GM19438 (cell line): ENCODE results near the gene PJA1.
A peak's percentile ranks its signal among the peaks of the same experiment; 100 is the strongest.

ENCODE experiments used
- ATAC-seq: cut with Tn5 transposase; IDR thresholded peaks from one replicate; pipeline ENCODE4 v1.9.1; 2021; ENCODE audit warnings: low read depth; ENCODE audit not compliant: unreplicated experiment

The PJA1 gene

GRCh38 chrX:69165087-69165651 lies at the start of gene PJA1:
TSS of gene PJA1 (minus strand) at chrX:69165453. CDS start at chrX:69163073, 2,380 bp downstream.
- peak; percentile 85 for ATAC-seq

- ATAC-seq, result no peak
Observed at GRCh38 chrX:69214463-69214862, 49.2 kb upstream of the PJA1 start.

- no peak for ATAC-seq
Observed at GRCh38 chrX:69211701-69212100, 46.4 kb upstream of the PJA1 start.

GRCh38 chrX:69210581-69210980 lies 45.3 kb upstream of the PJA1 start:
- ATAC-seq, result no peak

- ATAC-seq, result no peak
Observed at GRCh38 chrX:69207216-69207615, 42.0 kb upstream of the PJA1 start.

- no peak for ATAC-seq
Observed at GRCh38 chrX:69203638-69204037, 38.4 kb upstream of the PJA1 start.

- ATAC-seq, result no peak
Observed at GRCh38 chrX:69197690-69198089, 32.4 kb upstream of the PJA1 start.

GRCh38 chrX:69196666-69197065 lies 31.4 kb upstream of the PJA1 start:
- ATAC-seq, result no peak

GRCh38 chrX:69195810-69196209 lies 30.6 kb upstream of the PJA1 start:
- no peak for ATAC-seq

- no peak for ATAC-seq
Observed at GRCh38 chrX:69195192-69195591, 29.9 kb upstream of the PJA1 start.

- ATAC-seq, result no peak
Observed at GRCh38 chrX:69192603-69193002, 27.4 kb upstream of the PJA1 start.

- ATAC-seq, result no peak
Observed at GRCh38 chrX:69189576-69190371, 24.5 kb upstream of the PJA1 start.

GRCh38 chrX:69186651-69187050 lies 21.4 kb upstream of the PJA1 start:
- no peak for ATAC-seq

- no peak for ATAC-seq
Observed at GRCh38 chrX:69185886-69186285, 20.6 kb upstream of the PJA1 start.

GRCh38 chrX:69185141-69185540 lies 19.9 kb upstream of the PJA1 start:
- ATAC-seq, result no peak

GRCh38 chrX:69182818-69183380 lies 17.6 kb upstream of the PJA1 start:
- no peak for ATAC-seq

- no peak for ATAC-seq
Observed at GRCh38 chrX:69179380-69179911, 14.2 kb upstream of the PJA1 start.

GRCh38 chrX:69178592-69178991 lies 13.3 kb upstream of the PJA1 start:
- no peak for ATAC-seq

- ATAC-seq, result no peak
Observed at GRCh38 chrX:69177511-69178162, 12.4 kb upstream of the PJA1 start.

GRCh38 chrX:69176053-69176452 lies 10.8 kb upstream of the PJA1 start:
- ATAC-seq, result no peak

GRCh38 chrX:69173906-69174305 lies 8.7 kb upstream of the PJA1 start:
- no peak for ATAC-seq
